HL-60 (cell line): ENCODE data around the gene RIC8B.
"Not testable (repeated sequence)": the region's sequence is repeated elsewhere in the genome, so short reads cannot be mapped to it uniquely, and the experiment has no call there.

Experiments used
- CTCF ChIP-seq: IDR thresholded peaks from one replicate; pipeline ENCODE4 v1.5.1; 2011; ENCODE audit warnings: low read length, control low read depth, inconsistent platforms; ENCODE audit not compliant: insufficient read depth
- GABPA ChIP-seq: IDR thresholded peaks from 2 replicates; pipeline ENCODE4 v1.6.1; 2012; ENCODE audit warnings: low read depth
- POLR2AphosphoS5 ChIP-seq: IDR thresholded peaks from 2 replicates; pipeline ENCODE4 v1.6.1; 2012; ENCODE audit warnings: low read depth
- REST ChIP-seq: IDR thresholded peaks from 2 replicates; pipeline ENCODE4 v1.6.1; 2012; ENCODE audit warnings: low read depth; ENCODE audit not compliant: insufficient replicate concordance

GRCh38 chr12:106921976-106922375 is 147.5 kb downstream of the RIC8B start:
- not testable (repeated sequence) for TF ChIP-seq CTCF, POLR2AphosphoS5, REST, GABPA
